K562 (cell line): ENCODE results near the gene PLCL2. TPM values are rescaled to one million over a fixed set of nuclear protein-coding genes. Genes with fewer than 3 reads are reported as not detected.

ENCODE experiments used
- C11orf30 ChIP-seq: fragments of 450-650 bp; IDR thresholded peaks from 2 replicates; pipeline ENCODE4 v1.6.1; 2016; ENCODE audit warnings: low read depth, mild to moderate bottlenecking
- CREB1 ChIP-seq, 2 experiments: sonication (generic) in 1 of 2; formaldehyde crosslinking in 1 of 2; IDR thresholded peaks; 2 replicates each; pipeline versions ENCODE4 v1.6.1 to v1.8.0; 2012 to 2022; ENCODE audit warnings: inconsistent platforms in 1 of 2, mild to moderate bottlenecking in 1 of 2, missing genetic modification reagents in 1 of 2, moderate library complexity in 1 of 2
- E2F3 ChIP-seq: fragments of 250-450 bp; sonication (Bioruptor Pico); IDR thresholded peaks from 2 replicates; pipeline ENCODE4 v1.4.0; 2020; ENCODE audit warnings: mild to moderate bottlenecking
- FOXA3 ChIP-seq, 2 experiments: fragments of 450-650 bp in 1 of 2; sonication (generic) in 1 of 2; formaldehyde crosslinking; IDR thresholded peaks in 1 of 2; conservative IDR thresholded peaks in 1 of 2; 2 replicates each; pipeline versions ENCODE4 v1.4.0 to v1.8.0; 2020 to 2022; ENCODE audit warnings: mild to moderate bottlenecking in 2 of 2, missing genetic modification reagents in 1 of 2
- MAFF ChIP-seq: IDR thresholded peaks from 2 replicates; pipeline ENCODE4 v1.6.1; 2012; ENCODE audit warnings: low read length, improper control_type of control experiment
- MAFG ChIP-seq: fragments of 450-650 bp; conservative IDR thresholded peaks from 2 replicates; pipeline ENCODE4 v1.6.1; 2016; ENCODE audit warnings: missing genetic modification characterization, missing compliant biosample characterization
- MIER1 ChIP-seq: fragments of 450-650 bp; IDR thresholded peaks from 2 replicates; pipeline ENCODE4 v1.6.1; 2016; ENCODE audit warnings: antibody characterized with exemption, mild to moderate bottlenecking, low read depth
- NCOR1 ChIP-seq: fragments of 450-650 bp; IDR thresholded peaks from 2 replicates; pipeline ENCODE4 v1.6.1; 2016; ENCODE audit warnings: mild to moderate bottlenecking, moderate library complexity
- NFE2 ChIP-seq: IDR thresholded peaks from 2 replicates; pipeline ENCODE4 v1.6.1; 2014; ENCODE audit warnings: antibody characterized with exemption, low read depth
- SMARCE1 ChIP-seq: fragments of 450-650 bp; IDR thresholded peaks from 2 replicates; pipeline ENCODE4 v1.7.1; 2016; ENCODE audit warnings: mild to moderate bottlenecking
- ZFP30 ChIP-seq: fragments of 250-450 bp; sonication (Bioruptor Pico); IDR thresholded peaks from 2 replicates; pipeline ENCODE4 v1.8.0; 2022; ENCODE audit warnings: moderate library complexity, mild to moderate bottlenecking, inconsistent platforms, borderline replicate concordance
- ZNF316 ChIP-seq: fragments of 450-650 bp; IDR thresholded peaks from 2 replicates; pipeline ENCODE4 v1.6.1; 2016
- polyA plus RNA-seq, 8 experiments: library from polyadenylated mRNA; depleted of rRNA in 4 of 8; stranded (reverse) in 5 of 8; unstranded in 3 of 8; fragments of >200 nt; fragmentation: Nextera tagmentation in 2 of 8; fragmentation: Illumina TruSeq in 1 of 8; extraction: Ambion mirVana in 2 of 8; extraction: Trizol in 1 of 8; gene quantifications; 2 replicates each; pipeline versions ENCODE4 v1.2.1 to v1.2.3, GENCODE V29; 2011 to 2014; ENCODE audit warnings: inconsistent platforms in 1 of 8, missing spikeins in 1 of 8
- total RNA-seq, 7 experiments: library from RNA; depleted of rRNA in 6 of 7; stranded (reverse); fragments of >200 nt in 6 of 7; fragmentation: Illumina TruSeq in 2 of 7; extraction: Trizol in 2 of 7; gene quantifications; 2 replicates each; pipeline versions ENCODE4 v1.2.1 to v1.2.3, GENCODE V29; 2011 to 2021; ENCODE audit warnings: low replicate concordance in 1 of 7
- TF ChIP-seq, protein P1 (sequence below): sonication (generic); formaldehyde crosslinking; IDR thresholded peaks from 2 replicates; pipeline ENCODE4 v1.8.0; 2023; ENCODE audit warnings: mild to moderate bottlenecking, missing genetic modification reagents
- TF ChIP-seq, protein P2 (sequence below): fragments of 250-450 bp; sonication (Bioruptor Pico); IDR thresholded peaks from 2 replicates; pipeline ENCODE4 v1.4.0; 2020; ENCODE audit warnings: mild to moderate bottlenecking, moderate library complexity
- TF ChIP-seq, protein P3 (sequence below): fragments of 250-450 bp; sonication (Bioruptor Pico); IDR thresholded peaks from 2 replicates; pipeline ENCODE4 v1.5.0; 2020; ENCODE audit warnings: mild to moderate bottlenecking

The PLCL2 gene
- total and polyA plus RNA-seq, 9 of the 15 experiments (the other 6 are each of a cell fraction or from before 2014, with no cell fraction given): 0.03 to 0.18 (median 0.11) TPM; not detected in 2

DNA sequence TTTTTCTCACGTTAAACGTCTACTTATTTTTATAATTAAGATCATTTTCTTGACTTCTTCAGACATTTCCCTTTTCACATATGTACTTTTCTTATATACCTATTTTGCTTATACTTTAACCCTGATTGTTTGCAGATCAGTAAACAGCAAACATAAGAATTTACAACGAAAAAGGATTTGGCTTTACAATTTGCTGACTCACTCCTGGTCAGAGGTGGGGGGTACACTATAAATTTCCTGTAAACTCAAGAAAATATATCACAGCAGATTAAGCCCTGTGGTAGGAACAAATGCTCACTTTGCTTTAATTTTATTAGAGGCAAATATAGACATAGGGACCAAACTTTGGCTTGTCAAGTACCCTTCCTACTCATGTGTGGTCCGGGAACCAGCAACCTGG lies 185.0 kb downstream of the PLCL2 start (continued):
- peak; percentile 89 for TF ChIP-seq NFE2
- no peak for TF ChIP-seq SMARCE1
- TF ChIP-seq ZFP30: no peak
- no peak for TF ChIP-seq E2F3 (CRISPR knock-in tag)
- TF ChIP-seq ZNF316: peak; percentile 77
- no peak for TF ChIP-seq MIER1
- TF ChIP-seq C11orf30: peak; percentile 67
- TF ChIP-seq MAFG (tag): peak; percentile 91
- TF ChIP-seq CREB1 (IDR thresholded peaks at IDR 0.05): no peak
- no peak for TF ChIP-seq CREB1 (CRISPR knock-in tag; IDR thresholded peaks at IDR 0.05)
- TF ChIP-seq MAFF: peak; percentile 77
- TF ChIP-seq, protein P1, sequence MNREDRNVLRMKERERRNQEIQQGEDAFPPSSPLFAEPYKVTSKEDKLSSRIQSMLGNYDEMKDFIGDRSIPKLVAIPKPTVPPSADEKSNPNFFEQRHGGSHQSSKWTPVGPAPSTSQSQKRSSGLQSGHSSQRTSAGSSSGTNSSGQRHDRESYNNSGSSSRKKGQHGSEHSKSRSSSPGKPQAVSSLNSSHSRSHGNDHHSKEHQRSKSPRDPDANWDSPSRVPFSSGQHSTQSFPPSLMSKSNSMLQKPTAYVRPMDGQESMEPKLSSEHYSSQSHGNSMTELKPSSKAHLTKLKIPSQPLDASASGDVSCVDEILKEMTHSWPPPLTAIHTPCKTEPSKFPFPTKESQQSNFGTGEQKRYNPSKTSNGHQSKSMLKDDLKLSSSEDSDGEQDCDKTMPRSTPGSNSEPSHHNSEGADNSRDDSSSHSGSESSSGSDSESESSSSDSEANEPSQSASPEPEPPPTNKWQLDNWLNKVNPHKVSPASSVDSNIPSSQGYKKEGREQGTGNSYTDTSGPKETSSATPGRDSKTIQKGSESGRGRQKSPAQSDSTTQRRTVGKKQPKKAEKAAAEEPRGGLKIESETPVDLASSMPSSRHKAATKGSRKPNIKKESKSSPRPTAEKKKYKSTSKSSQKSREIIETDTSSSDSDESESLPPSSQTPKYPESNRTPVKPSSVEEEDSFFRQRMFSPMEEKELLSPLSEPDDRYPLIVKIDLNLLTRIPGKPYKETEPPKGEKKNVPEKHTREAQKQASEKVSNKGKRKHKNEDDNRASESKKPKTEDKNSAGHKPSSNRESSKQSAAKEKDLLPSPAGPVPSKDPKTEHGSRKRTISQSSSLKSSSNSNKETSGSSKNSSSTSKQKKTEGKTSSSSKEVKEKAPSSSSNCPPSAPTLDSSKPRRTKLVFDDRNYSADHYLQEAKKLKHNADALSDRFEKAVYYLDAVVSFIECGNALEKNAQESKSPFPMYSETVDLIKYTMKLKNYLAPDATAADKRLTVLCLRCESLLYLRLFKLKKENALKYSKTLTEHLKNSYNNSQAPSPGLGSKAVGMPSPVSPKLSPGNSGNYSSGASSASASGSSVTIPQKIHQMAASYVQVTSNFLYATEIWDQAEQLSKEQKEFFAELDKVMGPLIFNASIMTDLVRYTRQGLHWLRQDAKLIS (CRISPR knock-in tag): no peak
- TF ChIP-seq, protein P2, sequence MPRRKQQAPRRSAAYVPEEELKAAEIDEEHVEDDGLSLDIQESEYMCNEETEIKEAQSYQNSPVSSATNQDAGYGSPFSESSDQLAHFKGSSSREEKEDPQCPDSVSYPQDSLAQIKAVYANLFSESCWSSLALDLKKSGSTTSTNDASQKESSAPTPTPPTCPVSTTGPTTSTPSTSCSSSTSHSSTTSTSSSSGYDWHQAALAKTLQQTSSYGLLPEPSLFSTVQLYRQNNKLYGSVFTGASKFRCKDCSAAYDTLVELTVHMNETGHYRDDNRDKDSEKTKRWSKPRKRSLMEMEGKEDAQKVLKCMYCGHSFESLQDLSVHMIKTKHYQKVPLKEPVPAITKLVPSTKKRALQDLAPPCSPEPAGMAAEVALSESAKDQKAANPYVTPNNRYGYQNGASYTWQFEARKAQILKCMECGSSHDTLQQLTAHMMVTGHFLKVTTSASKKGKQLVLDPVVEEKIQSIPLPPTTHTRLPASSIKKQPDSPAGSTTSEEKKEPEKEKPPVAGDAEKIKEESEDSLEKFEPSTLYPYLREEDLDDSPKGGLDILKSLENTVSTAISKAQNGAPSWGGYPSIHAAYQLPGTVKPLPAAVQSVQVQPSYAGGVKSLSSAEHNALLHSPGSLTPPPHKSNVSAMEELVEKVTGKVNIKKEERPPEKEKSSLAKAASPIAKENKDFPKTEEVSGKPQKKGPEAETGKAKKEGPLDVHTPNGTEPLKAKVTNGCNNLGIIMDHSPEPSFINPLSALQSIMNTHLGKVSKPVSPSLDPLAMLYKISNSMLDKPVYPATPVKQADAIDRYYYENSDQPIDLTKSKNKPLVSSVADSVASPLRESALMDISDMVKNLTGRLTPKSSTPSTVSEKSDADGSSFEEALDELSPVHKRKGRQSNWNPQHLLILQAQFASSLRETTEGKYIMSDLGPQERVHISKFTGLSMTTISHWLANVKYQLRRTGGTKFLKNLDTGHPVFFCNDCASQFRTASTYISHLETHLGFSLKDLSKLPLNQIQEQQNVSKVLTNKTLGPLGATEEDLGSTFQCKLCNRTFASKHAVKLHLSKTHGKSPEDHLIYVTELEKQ: no peak
- no peak for TF ChIP-seq FOXA3 (CRISPR knock-in tag; conservative IDR thresholded peaks at IDR 0.05 in 1 of 2, IDR thresholded peaks at IDR 0.05 in 1 of 2)
- TF ChIP-seq, protein P3, sequence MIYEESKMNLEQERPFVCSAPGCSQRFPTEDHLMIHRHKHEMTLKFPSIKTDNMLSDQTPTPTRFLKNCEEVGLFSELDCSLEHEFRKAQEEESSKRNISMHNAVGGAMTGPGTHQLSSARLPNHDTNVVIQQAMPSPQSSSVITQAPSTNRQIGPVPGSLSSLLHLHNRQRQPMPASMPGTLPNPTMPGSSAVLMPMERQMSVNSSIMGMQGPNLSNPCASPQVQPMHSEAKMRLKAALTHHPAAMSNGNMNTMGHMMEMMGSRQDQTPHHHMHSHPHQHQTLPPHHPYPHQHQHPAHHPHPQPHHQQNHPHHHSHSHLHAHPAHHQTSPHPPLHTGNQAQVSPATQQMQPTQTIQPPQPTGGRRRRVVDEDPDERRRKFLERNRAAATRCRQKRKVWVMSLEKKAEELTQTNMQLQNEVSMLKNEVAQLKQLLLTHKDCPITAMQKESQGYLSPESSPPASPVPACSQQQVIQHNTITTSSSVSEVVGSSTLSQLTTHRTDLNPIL (CRISPR knock-in tag): no peak
- no peak for TF ChIP-seq NCOR1
